HCT116 (cell line): ENCODE measurements around the gene ANAPC2. TPM values are rescaled to one million over a fixed set of nuclear protein-coding genes. Genes with fewer than 3 reads are reported as not detected.

Experiments
- ATAC-seq: fragments of 200-7000 bp; cut with Tn5 transposase; 2 replicates; pipeline ENCODE4 v1.9.1; 2020; ENCODE audit warnings: mild to moderate bottlenecking, moderate library complexity
- BruUV-seq: library from RNA; stranded (reverse); fragments of 400-500 nt; replicated peaks from 2 replicates; lab custom pipeline; 2021; lab: Mats Ljungman, UMichigan
- CTCF ChIA-PET: fragments of 300-600 bp; sonication (Branson Sonifier 250); formaldehyde crosslinking; loops from one replicate; lab custom pipeline; 2021; ENCODE audit warnings: antibody characterized with exemption; lab: Charles Lee
- POLR2A ChIA-PET: fragments of 300-600, 350-600 bp; sonication (Branson Sonifier 250); formaldehyde crosslinking; loops from one replicate; lab custom pipeline; 2021; ENCODE audit warnings: antibody characterized with exemption; lab: Charles Lee
- RAD21 ChIA-PET, 2 experiments: fragments of 300-600 bp; sonication (Branson Sonifier 250); formaldehyde crosslinking; loops; one replicate each; lab custom pipeline; 2023; ENCODE audit warnings: low total read pairs in 2 of 2; ENCODE audit not compliant: uncharacterized antibody in 2 of 2, unreplicated experiment in 2 of 2, low non-redundant PET in 1 of 2; lab: Charles Lee
- DNase-seq: peaks from one replicate; pipeline ENCODE4 v3.0.0-alpha.2; 2010; ENCODE audit warnings: low read depth, low spot score
- H2AFZ ChIP-seq: fragments of 200-600 bp; shearing (Covaris generic), sonication (generic); 2 replicates; pipeline ENCODE4 v1.6.1; 2017; ENCODE audit warnings: low read depth, mixed run types, mixed read lengths, antibody characterized with exemption, low read length; ENCODE audit not compliant: poor library complexity, severe bottlenecking
- H3K27ac ChIP-seq: 2 replicates; pipeline ENCODE4 v1.5.1; 2012; ENCODE audit warnings: low read depth, low read length
- H3K27me3 ChIP-seq: fragments of 200-600 bp; sonication (generic); 2 replicates; pipeline ENCODE4 v1.6.1; 2016; ENCODE audit warnings: mixed run types, low read length, mixed read lengths; ENCODE audit not compliant: insufficient read depth
- H3K36me3 ChIP-seq, 2 experiments: fragments of 200-500 bp in 1 of 2; fragments of 200-600 bp in 1 of 2; sonication (Bioruptor generic) in 1 of 2; sonication (generic) in 1 of 2; 2 replicates each; pipeline versions ENCODE4 v1.5.1 to v1.6.1; 2014 to 2016; ENCODE audit warnings: low read length in 2 of 2, inconsistent platforms in 1 of 2, mixed read lengths in 1 of 2, mixed run types in 1 of 2; ENCODE audit not compliant: insufficient read depth in 2 of 2, control insufficient read depth in 1 of 2
- H3K4me1 ChIP-seq, 2 experiments: fragments of 200-600 bp in 1 of 2; sonication (generic) in 1 of 2; 2 replicates each; pipeline versions ENCODE4 v1.5.1 to v1.6.1; 2012 to 2017; ENCODE audit warnings: low read length in 2 of 2, inconsistent platforms in 1 of 2, mild to moderate bottlenecking in 1 of 2, mixed read lengths in 1 of 2, mixed run types in 1 of 2, moderate library complexity in 1 of 2; ENCODE audit not compliant: insufficient read depth in 2 of 2, control insufficient read depth in 1 of 2
- H3K4me2 ChIP-seq: fragments of 200-600 bp; sonication (generic); 2 replicates; pipeline ENCODE4 v1.6.1; 2017; ENCODE audit warnings: mixed run types, low read length, mixed read lengths
- H3K4me3 ChIP-seq, 2 experiments: fragments of 200-600 bp in 1 of 2; sonication (generic) in 1 of 2; replicated peaks in 1 of 2; 2 replicates each; pipeline ENCODE4 v1.5.1; 2011 to 2016; ENCODE audit warnings: low read length in 2 of 2, control low read depth in 1 of 2, low read depth in 1 of 2, mild to moderate bottlenecking in 1 of 2, mixed read lengths in 1 of 2, mixed run types in 1 of 2
- H3K79me2 ChIP-seq: fragments of 200-600 bp; sonication (generic); 2 replicates; pipeline ENCODE4 v1.6.1; 2017; ENCODE audit warnings: mild to moderate bottlenecking, mixed run types, low read length, moderate library complexity, mixed read lengths; ENCODE audit not compliant: insufficient read depth
- H3K9ac ChIP-seq: fragments of 200-600 bp; sonication (generic); 2 replicates; pipeline ENCODE4 v1.6.1; 2016; ENCODE audit warnings: low read length, mixed read lengths
- H3K9me2 ChIP-seq: fragments of 200-600 bp; sonication (generic), shearing (Covaris generic); 2 replicates; pipeline ENCODE4 v1.6.1; 2017; ENCODE audit warnings: mixed run types, mild to moderate bottlenecking, moderate library complexity; ENCODE audit not compliant: insufficient read depth
- H3K9me3 ChIP-seq, 2 experiments: fragments of 200-500 bp in 1 of 2; fragments of 200-600 bp in 1 of 2; sonication (Bioruptor generic) in 1 of 2; sonication (generic) in 1 of 2; 2 replicates each; pipeline ENCODE4 v1.6.1; 2014 to 2017; ENCODE audit warnings: low read length in 2 of 2, mixed read lengths in 2 of 2, inconsistent platforms in 1 of 2, low read depth in 1 of 2, mild to moderate bottlenecking in 1 of 2, mixed run types in 1 of 2, moderate library complexity in 1 of 2; ENCODE audit not compliant: control insufficient read depth in 1 of 2, insufficient read depth in 1 of 2
- H4K20me1 ChIP-seq: fragments of 200-600 bp; sonication (generic), shearing (Covaris generic); 2 replicates; pipeline ENCODE4 v1.6.1; 2017; ENCODE audit warnings: mixed run types, mild to moderate bottlenecking, moderate library complexity; ENCODE audit not compliant: insufficient read depth
- CBX3 ChIP-seq: IDR thresholded peaks from 2 replicates; pipeline ENCODE4 v1.6.1; 2012; ENCODE audit warnings: low read depth
- CEBPB ChIP-seq: IDR thresholded peaks from 2 replicates; pipeline ENCODE4 v1.6.1; 2012; ENCODE audit warnings: low read depth
- EGR1 ChIP-seq: IDR thresholded peaks from 2 replicates; pipeline ENCODE4 v1.6.1; 2012; ENCODE audit warnings: low read depth
- ELF1 ChIP-seq: IDR thresholded peaks from 2 replicates; pipeline ENCODE4 v1.6.1; 2012; ENCODE audit warnings: low read depth, borderline replicate concordance
- EZH2 ChIP-seq: fragments of 200-600 bp; sonication (generic); IDR thresholded peaks from 2 replicates; pipeline ENCODE4 v1.6.1; 2017; ENCODE audit warnings: antibody characterized with exemption, mixed run types
- EZH2phosphoT487 ChIP-seq: fragments of 200-600 bp; IDR thresholded peaks from 2 replicates; pipeline ENCODE4 v1.6.1; 2018; ENCODE audit warnings: antibody characterized with exemption, borderline replicate concordance
- FOSL1 ChIP-seq: IDR thresholded peaks from 2 replicates; pipeline ENCODE4 v1.6.1; 2012; ENCODE audit warnings: low read depth
- JUND ChIP-seq: IDR thresholded peaks from 2 replicates; pipeline ENCODE4 v1.6.1; 2012
- POLR2A ChIP-seq: IDR thresholded peaks from 2 replicates; pipeline ENCODE4 v1.7.0; 2011; ENCODE audit warnings: borderline replicate concordance; ENCODE audit not compliant: insufficient read depth, insufficient read length; ENCODE audit errors: extremely low read depth
- POLR2AphosphoS5 ChIP-seq: IDR thresholded peaks from 2 replicates; pipeline ENCODE4 v1.6.1; 2011; ENCODE audit warnings: mild to moderate bottlenecking, low read depth, low read length, moderate library complexity
- RAD21 ChIP-seq: IDR thresholded peaks from 2 replicates; pipeline ENCODE4 v1.6.1; 2012; ENCODE audit warnings: low read depth, mild to moderate bottlenecking
- SIN3A ChIP-seq: IDR thresholded peaks from 2 replicates; pipeline ENCODE4 v1.6.1; 2012; ENCODE audit warnings: low read depth
- SP1 ChIP-seq: IDR thresholded peaks from 2 replicates; pipeline ENCODE4 v1.6.1; 2012; ENCODE audit warnings: low read depth
- SRF ChIP-seq: IDR thresholded peaks from 2 replicates; pipeline ENCODE4 v1.6.1; 2012; ENCODE audit warnings: low read depth
- TCF7L2 ChIP-seq: IDR thresholded peaks from 2 replicates; pipeline ENCODE4 v1.7.0; 2011; ENCODE audit warnings: borderline replicate concordance, inconsistent platforms; ENCODE audit not compliant: insufficient read depth, insufficient read length; ENCODE audit errors: extremely low read depth
- ZBTB33 ChIP-seq: IDR thresholded peaks from 2 replicates; pipeline ENCODE4 v1.6.1; 2011; ENCODE audit warnings: mild to moderate bottlenecking, low read length, moderate library complexity; ENCODE audit not compliant: insufficient replicate concordance; ENCODE audit errors: extremely low read depth
- intact Hi-C: fragments of 100-400 bp; cut with micrococcal nuclease; formaldehyde crosslinking; loops from 2 replicates; pipeline ENCODE4 v1.10.0; 2022
- total RNA-seq: library from RNA; stranded (reverse); gene quantifications from one replicate; pipeline ENCODE4 v1.2.1, GENCODE V29; 2021; ENCODE audit not compliant: unreplicated experiment
- TF ChIP-seq, protein P1 (sequence below), 3 experiments: fragments of 200-600 bp in 1 of 3; sonication (generic) in 1 of 3; IDR thresholded peaks in 2 of 3; conservative IDR thresholded peaks in 1 of 3; 2 replicates each; pipeline ENCODE4 v1.5.1; 2012 to 2017; ENCODE audit warnings: low read depth in 2 of 3, low read length in 2 of 3, antibody characterized with exemption in 1 of 3, borderline replicate concordance in 1 of 3, control low read depth in 1 of 3, mild to moderate bottlenecking in 1 of 3, mixed read lengths in 1 of 3, mixed run types in 1 of 3, moderate library complexity in 1 of 3; ENCODE audit not compliant: insufficient read depth in 1 of 3
- TF ChIP-seq, protein P2 (sequence below): IDR thresholded peaks from 2 replicates; pipeline ENCODE4 v1.6.1; 2012

ANAPC2 gene
- total RNA-seq, 1 experiment from 2014 or later = 75.5 TPM

DNA sequence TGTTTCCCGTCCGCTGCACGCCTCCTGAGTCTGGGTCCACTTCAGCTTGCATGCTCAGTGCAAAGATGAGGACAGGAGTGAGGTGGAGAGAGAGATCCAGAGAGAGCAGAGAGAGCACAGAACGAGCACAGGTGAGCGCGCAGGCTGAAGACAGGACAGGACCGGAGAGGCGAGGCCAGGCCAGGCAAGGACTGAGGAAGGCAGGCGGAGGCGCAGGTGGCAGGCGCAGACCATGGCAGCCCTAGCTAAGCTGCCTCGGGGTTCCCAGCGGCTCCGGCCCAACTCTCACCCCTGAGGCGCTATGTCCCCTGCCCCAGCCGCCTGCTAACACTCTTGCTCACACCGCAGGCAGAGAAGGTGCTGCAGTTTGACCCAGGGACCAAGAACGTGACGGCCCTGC lies 39.7 kb downstream of the ANAPC2 start:
- Histone ChIP-seq H3K36me3 (no peaks in the 10 kb centered on the region), H3K9ac (no peak overlapping the region), H3K9me2 (no peaks in the 10 kb centered on the region), H4K20me1 (no peaks in the 10 kb centered on the region), H3K27ac (no peak overlapping the region; the same call in 1 of the 2 replicates), H3K4me1 (peaks cover 12 to 22% of the 10 kb centered on the region in 2 experiments), H3K27me3 (no peaks in the 10 kb centered on the region), H3K4me2 (no peak overlapping the region), H2AFZ (no peak overlapping the region), H3K79me2 (no peaks in the 10 kb centered on the region), H3K4me3 (no peak overlapping the region), H3K9me3 (no peaks in the 10 kb centered on the region; a peak in 1 of 4 replicates)
- ATAC-seq (no peak), DNase-seq (no peak)
- TF ChIP-seq EZH2phosphoT487 = no peak
- TF ChIP-seq TCF7L2 = no peak
- no peak for TF ChIP-seq POLR2A
- TF ChIP-seq SP1 = no peak
- TF ChIP-seq SIN3A = no peak
- TF ChIP-seq FOSL1 = no peak
- TF ChIP-seq RAD21 = no peak
- TF ChIP-seq POLR2AphosphoS5 = no peak
- no peak for TF ChIP-seq ZBTB33
- TF ChIP-seq EZH2 = no peak
- TF ChIP-seq CEBPB = no peak
- TF ChIP-seq, protein P1, sequence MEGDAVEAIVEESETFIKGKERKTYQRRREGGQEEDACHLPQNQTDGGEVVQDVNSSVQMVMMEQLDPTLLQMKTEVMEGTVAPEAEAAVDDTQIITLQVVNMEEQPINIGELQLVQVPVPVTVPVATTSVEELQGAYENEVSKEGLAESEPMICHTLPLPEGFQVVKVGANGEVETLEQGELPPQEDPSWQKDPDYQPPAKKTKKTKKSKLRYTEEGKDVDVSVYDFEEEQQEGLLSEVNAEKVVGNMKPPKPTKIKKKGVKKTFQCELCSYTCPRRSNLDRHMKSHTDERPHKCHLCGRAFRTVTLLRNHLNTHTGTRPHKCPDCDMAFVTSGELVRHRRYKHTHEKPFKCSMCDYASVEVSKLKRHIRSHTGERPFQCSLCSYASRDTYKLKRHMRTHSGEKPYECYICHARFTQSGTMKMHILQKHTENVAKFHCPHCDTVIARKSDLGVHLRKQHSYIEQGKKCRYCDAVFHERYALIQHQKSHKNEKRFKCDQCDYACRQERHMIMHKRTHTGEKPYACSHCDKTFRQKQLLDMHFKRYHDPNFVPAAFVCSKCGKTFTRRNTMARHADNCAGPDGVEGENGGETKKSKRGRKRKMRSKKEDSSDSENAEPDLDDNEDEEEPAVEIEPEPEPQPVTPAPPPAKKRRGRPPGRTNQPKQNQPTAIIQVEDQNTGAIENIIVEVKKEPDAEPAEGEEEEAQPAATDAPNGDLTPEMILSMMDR (IDR thresholded peaks at IDR 0.05 in 2 of 3, conservative IDR thresholded peaks at IDR 0.05 in 1 of 3; ENCODE audit: borderline replicate concordance in 1 of 3, insufficient read depth in 1 of 3, low read depth in 2 of 3, low read length in 2 of 3) = no peak
- TF ChIP-seq EGR1 = no peak
- TF ChIP-seq JUND = no peak
- no peak for TF ChIP-seq ELF1
- TF ChIP-seq, protein P2, sequence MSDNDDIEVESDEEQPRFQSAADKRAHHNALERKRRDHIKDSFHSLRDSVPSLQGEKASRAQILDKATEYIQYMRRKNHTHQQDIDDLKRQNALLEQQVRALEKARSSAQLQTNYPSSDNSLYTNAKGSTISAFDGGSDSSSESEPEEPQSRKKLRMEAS = no peak
- TF ChIP-seq SRF = no peak
- TF ChIP-seq CBX3 = no peak
- no TSS peak for BruUV-seq
- ChIA-PET POLR2A (interaction anchor here (3.1 kb wide), 1 partner anchor 14 kb away, joined by 16 read pairs; no protein-coding TSS in a partner anchor), RAD21 (no interaction called here), CTCF (no interaction called here)
- intact Hi-C loops = no loop called here
